Activated CD8-positive, alpha-beta memory T cell treated with anti-CD3 and anti-CD28 coated beads, Interleukin-2, amount 10 ng/mL, durations not matched to agents 7 days and 5 days (primary cell): ENCODE data around the gene TTC1. TPM values are rescaled to one million over a fixed set of nuclear protein-coding genes. Genes with fewer than 3 reads are reported as not detected.

Experiments used
- total RNA-seq, 2 experiments: library from RNA; stranded (reverse); gene quantifications; one replicate each; pipeline ENCODE4 v1.2.3, GENCODE V29; 2021

TTC1 gene
- total RNA-seq, 2 experiments from 2014 or later: 39.3 to 54.5 TPM

Other genes starting within 250 kb of the TTC1 start
- gene ADRA1B, start 92.7 kb upstream of the TTC1 start, total RNA-seq: under 1 TPM in 1 of 2 experiments, not detected in 1; 0.49 TPM
- 10 to 100 TPM; 21.0 to 24.1 TPM for gene PWWP2A, start 110.3 kb downstream of the TTC1 start, total RNA-seq
- not detected for gene FABP6, start 220.4 kb downstream of the TTC1 start, total RNA-seq